NCI-H1930 (cell line): ENCODE data around the gene MICA.
A peak's percentile ranks its signal among the peaks of the same experiment; 100 is the strongest.
"Not testable (repeated sequence)": the region's sequence is repeated elsewhere in the genome, so short reads cannot be mapped to it uniquely, and the experiment has no call there.

Experiments
- DNase-seq, 2 experiments: peaks; one replicate each; lab custom pipeline; 2025; lab: John Stamatoyannopoulos, UW

The MICA gene

DNA sequence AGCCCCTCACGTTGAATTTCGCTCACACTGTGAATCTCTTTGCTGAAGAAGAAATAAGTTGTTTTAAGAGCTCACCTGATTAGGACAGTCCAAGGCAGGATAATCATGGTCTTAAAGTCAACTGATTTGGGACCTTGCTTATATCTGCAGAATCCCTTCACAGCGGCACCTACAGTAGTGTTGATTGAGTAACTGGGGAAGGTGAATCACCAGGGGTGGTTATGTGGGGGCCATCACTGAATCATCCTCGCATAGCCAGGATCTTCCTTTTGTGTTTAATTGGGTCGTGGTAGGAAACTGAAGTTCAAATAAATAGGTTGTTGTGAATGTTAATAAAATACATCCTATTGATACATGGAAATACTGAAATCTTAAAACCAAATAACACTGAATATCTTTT is 20.2 kb upstream of the MICA start:
- no peak for DNase-seq

DNA sequence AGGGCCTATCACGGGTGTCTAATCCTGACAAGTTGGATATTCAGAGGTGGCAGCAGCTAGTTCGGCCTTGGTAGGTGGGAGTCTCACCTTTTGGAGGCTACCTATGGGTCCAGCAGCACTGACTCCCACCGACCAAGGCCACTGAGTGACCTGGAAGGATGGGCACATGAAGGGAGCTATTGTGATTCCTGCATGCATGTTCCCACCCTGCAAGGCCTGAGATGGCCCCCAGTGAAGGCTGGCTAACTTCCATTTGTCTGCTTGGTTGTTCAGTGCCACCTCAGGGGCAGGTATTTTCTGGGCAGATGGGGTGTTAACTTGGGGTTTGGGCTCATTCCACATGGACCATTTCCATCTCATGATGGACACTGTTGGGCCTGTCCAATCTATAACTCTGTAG is 18.4 kb upstream of the MICA start:
- DNase-seq: no peak

DNA sequence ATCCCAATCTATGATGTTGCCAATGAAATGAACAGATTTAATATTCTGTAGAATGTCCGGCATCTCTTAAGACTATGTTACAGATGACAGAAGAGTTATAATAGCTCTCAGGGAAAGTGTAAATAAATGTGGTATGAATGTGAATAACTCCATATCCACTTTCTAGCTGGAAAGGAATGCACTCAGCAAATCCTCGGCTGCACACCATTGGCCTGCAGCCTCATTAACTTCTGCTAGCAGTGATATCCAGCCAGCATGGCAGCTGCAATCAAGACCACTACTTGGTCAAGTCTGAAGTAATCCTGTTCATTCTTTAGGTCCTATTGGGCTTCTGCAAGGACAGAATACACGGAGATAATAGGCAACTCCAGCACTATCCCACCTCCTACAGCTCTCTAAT is 17.3 kb upstream of the MICA start:
- no peak for DNase-seq

DNA sequence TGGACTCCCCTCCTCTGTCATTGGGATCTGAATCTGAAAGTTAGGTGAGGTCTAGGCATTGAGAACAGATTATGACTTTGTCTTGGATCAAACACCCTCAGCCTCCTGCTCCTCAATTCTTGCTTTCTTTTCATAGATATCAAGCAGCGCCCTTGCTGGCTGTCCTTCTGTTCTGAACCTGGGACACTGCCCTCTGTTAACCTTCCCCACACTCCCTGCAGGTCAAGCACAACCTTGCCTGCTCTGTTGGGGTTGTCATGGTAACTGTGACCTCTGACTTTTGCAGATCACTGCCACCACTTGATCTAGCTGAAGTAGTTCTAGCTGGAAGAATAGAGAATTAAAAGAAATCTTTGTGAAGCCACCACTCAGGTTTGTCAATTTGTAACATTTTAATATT is 16.4 kb upstream of the MICA start:
- no peak for DNase-seq

DNA sequence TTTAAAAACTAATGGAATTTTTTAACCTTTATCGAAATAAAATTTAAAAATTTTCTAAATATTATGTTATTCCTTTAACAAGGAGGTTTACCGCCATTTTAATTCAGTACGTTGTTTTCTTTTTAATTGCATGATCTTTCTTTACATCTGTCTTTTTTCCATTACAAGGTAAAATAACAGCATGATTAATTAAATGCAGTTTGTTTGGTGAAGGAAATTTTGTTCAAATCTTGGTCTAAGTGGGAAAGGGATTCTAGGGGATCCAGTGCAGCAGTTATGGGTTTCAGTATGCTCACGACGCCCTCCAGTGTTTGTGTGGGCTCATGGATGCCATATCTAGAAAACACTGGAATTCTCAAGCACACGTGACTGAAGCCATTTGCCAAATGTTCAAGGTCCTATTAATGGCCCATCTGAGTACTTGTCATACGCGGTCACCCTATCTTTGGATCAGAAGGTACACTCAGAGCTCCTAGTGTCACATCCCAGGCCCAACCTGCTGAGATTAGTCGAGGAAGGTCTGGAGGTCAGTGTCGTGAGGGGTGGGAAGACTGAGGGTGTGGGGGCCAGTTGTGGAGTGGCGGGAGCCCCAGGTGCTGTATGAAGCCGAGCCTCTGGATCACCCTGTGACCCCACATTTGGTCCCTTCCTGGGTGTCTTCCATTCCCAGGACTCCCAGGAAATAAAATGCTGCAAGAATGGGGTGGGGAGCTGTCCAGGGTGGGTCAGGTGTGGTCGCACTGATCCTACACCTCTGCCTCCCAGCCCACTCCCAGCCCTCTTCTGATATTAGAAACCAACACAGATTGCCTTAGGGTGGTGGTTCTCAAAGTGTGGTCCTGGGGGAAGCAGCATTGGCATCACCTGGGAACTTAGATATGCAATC is 14.2 kb upstream of the MICA start:
- not testable (repeated sequence) for DNase-seq

DNA sequence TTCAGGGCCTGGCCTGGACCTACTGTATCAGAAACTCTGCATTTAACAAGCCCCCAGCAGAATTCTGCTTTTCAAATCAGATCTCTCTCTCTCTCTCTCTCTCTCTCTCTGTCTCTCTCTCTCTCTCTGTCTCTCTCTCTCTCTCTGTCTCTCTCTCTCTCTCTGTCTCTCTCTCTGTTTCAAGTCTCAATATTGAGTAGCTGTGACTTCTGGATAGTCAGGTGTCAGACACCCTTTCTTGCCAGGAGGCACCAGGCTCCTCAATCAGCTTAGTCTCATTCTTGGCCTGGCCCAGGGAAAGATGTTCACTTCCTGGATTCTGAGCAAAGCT is 13.6 kb upstream of the MICA start:
- DNase-seq: not testable (repeated sequence)

DNA sequence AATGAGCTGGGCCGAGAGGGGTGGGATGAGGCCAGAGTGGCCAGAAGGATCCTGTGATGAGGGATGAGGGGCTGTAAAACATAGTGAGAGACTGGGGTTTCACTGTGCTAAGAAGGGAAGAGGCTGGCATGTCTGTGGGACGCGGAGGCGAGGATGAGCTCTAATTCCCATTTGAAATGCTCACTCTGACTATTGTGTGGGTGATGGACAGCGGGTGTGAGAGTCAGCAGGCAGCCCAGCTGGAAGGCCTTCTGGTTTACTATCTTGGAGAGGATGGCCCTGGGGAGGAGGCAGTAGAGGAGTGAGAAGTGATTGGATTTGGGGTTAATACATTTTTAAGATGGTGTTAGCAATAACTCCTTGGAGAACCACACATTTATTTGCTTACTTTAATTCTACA is 9.5 kb upstream of the MICA start:
- DNase-seq: no peak

DNA sequence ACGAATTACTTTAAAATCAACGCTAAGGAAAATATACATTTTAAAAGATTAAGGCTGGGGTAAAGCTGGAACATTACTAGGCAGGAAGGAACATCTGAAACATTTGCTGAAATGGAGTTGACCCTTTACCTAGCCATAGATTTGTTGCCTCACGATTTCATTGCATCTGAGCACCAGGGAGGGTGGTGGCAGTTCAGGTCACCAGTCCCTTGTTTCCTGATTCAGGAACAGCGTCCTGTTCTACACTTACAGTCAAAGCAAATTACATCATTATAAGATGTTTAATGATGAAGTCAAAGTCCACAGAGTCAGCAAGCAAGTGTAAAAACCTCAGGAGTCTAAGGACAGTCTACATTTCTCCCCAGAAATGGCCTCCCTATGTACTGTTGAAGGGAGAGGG is 9.0 kb upstream of the MICA start:
- no peak for DNase-seq

DNA sequence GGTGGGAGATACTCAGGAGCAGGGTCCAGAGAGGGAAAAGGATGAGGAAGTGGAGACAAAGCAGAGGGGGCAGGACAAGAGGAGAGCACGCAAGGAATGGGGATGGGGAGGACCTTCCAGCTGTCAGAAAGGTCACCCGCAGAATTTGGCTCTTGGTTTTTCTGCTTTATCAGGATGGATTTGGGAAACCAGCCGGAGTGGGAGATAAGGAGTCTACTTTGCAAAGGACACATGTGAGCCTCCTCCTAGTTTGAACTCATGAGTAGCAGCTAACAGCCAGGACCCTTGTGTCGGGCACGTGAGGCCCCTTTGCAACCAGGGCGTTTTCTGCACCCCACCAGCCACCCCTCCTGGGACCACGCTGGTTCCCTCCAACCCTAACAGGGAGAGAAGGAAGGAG is 7.6 kb upstream of the MICA start:
- no peak for DNase-seq

DNA sequence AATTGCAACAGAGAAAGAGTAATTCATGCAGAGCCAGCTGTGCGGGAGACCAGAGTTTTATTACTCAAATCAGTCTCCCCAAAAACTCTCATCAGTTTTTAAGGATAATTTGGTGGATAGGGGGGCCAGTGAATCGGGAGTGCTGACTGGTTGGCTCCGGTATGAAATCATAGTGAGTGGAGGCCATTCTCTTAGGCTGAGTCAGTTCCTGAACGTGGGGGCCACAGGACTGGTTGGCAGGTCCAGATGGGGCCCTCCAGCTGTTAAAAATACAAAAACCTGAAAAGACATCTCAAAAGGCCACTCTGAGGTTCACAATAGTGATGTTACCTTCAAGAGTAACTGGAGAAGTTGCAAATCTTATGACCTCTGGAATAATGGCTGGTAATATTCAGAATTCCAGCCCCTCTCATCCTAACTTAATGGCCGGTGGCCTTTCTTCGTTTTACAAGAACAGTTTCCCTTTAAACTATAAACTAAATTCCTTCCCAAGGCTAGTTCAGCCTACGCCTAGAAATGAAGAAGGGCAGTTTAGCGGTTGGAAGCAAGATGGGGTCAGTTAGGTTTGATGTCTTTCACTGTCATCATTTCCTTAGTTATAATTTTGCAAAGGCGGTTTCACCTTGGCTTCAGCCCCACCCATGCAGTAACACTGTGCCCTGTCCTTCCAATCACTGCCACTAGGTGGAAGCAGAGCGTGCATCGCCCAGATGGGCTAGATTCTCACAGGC is 6.8 kb upstream of the MICA start:
- DNase-seq: peak; percentile 55 to 80

DNA sequence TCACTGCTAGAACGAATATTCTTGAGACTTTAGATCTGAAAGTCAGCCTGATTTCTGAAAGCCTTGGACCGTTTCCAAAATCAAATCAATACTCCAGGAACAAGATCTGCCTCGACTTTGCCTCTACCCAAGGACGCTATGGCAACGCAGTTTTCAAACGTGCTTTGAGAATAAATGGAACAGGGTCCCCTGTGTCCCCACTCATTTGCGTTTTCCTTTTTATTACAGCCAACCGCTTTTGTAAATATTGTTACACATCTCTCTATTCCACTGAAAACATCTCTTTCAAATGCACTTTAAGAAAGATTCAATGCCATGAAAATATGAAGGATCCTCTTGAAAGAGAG is 6.3 kb upstream of the MICA start:
- not testable (repeated sequence) for DNase-seq

DNA sequence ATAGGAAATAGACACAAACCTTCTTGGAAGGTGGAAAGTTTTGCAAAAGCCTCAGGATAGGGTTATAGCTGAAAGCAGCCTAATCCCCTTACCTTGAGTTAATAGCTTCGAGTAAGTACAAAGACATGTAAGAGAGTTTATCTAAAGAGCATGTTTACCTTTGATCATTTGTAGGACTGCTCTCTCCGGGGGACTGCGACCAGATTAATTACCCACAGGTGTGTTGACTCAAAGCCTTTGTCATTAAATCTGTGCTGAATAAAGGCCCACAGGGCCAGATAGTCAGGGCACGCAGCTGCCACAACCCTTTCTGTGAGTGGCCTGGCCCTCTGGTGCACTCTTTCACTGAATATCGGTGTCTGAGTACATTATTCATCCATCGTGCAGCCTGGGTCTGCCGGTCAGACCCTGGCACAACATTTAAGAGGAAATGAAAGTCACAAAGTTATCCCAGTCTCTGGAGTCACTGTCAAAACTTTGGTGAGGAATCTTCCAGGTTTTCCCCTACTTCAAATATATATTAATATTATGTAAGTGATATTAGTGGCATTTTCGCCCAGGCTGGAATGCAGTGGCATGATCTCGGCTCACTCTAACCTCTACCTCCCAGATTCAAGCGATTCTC is 5.4 kb upstream of the MICA start:
- DNase-seq: peak; percentile 31 to 70

DNA sequence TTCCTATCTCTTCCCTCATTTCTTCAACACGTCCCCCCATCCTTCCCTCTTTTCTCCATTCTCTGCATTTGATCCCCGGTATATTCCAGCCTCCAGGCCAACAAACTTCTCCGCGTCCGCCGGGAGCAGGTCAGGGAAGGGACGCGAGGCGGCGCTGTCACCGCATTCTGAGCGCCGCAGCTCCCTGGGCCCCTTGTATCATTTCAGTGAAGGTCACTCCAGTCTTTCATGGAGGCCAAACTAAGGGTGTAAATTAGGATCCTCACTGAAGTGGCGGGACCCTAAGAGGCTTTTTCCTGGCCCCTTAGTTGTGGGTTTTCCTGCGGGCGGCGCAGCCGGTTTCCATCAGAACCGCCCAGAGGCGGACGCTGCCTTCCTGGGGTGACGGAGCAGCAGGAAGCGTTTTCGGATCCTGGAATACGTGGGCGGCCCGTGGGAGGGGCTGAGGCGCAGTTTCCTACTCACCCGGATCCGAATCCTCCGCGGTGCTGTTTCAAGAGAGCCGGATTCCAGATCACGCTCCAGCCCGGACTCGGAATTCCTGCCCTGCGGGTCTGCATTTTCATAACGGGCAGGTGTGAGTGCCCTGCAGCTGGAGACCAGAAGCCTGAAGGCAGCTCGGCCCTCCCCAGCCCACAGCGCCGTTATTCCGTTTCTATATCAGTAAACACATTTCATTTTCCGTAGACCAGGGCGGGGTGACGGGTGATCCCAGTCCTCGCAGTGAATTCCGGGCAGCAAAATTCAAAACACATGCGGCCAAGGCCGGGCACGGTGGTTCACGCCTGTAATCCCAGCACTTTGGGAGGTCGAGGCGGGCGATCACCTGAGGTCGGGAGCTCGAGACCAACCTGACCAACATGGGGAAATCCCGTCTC is 3.6 kb upstream of the MICA start:
- DNase-seq: peak in 1 of 2 experiments; percentile 31

DNA sequence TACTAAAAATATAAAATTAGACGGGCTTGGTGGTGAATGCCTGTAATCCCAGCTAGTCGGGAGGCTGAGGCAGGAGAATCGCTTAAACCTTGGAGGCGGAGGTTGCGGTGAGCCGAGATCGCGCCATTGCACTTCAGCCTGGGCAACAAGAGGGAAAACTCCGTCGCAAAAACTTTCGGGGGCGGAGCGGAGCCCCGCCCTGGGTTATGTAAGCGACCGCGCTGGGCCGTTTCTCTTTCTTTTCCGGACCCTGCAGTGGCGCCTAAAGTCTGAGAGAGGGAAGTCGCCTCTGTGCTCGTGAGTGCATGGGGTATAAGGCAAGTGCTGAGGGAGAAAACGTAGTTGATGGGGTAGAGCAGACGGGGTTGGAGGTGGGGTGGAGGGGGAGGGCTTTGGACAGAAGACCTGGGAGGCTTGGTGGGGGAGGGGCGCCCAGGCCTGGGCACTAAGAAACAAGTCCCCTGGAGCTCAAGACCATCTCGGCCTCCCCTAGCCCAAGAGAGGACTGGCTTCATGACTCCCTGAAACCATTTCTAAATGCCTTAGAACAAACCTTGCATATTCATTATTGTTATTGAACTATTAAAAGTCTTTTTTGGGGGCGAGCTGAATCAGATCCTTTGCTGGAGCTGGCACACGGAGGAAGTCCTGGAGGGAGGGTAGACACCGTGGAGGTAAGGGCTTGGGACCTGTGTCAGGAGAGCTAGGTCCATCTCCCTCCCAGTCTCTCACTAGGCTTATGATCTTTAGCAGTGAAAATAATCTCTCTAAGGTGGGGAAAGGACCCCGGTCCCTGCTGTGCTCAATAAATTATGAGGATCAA is 2.7 kb upstream of the MICA start:
- DNase-seq: no peak

DNA sequence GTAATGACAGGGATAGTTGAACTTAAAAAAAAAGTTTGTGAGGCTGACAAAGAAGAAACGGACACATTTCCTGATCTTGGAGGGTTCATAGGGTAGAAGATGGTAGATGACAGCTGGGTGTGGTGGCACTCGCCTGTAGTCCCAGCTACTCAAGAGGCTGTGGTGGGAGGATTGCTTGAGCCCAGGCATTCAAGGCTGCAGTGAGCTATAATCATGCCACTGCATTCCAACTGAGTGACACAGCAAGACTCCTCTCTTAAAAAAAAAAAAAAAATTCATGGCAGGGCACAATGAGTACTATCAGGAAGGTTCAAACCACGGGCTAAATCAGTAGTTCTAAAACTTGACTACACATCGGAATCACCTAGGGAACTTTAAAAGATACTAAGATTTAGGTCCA is 2.0 kb upstream of the MICA start:
- DNase-seq: no peak

DNA sequence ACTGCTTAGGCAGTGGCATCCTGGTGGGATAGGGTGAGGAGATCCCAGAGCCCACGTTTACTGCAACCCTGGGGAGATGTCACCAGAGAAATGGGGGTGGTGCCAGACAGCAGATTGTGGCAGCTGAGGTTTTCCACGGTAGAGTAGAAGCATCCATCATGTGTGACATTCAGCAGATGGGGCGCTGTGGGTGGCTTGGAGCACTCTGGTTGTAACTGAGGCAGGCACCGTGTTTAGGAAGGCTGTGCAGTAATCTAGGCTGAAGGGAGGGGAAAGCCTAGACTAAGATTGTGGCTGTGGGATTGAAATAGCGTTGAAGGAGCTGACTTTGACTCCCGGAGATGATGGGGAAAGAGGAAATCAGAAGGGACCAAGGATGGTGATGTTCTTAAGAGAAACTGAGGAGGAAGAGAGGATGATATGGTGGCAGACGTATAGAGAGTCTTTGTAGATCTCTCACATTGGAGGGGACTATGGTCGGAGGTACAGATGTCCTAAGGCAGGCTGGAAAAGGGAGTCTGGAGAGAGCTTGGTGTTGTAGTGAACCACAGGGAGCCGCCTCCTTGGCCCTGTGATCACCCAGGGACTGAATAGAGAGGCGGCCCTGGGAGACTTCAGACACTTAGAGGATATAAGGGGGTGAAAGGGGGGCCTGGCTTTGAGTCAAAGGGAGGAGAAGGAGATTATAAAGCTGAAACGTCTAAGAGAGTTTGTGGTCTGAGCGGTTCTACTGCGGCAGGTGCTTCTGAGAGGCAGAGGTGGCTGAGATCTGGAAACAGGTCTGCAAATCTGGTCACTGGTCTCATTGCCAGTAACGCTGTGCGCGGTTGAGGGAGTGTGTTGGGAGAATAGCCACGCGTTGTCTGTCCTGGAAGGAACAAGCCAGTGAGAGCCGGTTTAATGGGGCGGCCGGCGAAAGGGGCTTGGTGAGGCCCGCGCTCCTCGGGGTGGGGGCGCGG is 792 bp upstream of the MICA start:
- DNase-seq: no peak

DNA sequence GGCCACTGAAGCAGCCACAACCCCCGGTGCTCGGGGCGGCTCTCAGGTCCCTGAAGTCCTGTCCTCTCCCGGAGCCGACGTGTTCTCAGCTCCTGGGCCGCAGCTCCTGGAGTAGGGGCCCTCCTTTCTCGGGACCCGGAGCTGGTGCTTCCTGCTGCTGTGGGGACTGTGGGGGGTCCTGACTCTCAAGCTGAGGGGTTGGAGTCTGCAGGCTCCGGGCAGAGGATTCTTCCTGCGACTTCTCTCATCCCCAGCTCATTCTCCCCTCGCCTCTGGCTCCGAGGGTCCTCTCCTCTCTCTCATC is 618 bp downstream of the MICA start:
- DNase-seq: not testable (repeated sequence)

DNA sequence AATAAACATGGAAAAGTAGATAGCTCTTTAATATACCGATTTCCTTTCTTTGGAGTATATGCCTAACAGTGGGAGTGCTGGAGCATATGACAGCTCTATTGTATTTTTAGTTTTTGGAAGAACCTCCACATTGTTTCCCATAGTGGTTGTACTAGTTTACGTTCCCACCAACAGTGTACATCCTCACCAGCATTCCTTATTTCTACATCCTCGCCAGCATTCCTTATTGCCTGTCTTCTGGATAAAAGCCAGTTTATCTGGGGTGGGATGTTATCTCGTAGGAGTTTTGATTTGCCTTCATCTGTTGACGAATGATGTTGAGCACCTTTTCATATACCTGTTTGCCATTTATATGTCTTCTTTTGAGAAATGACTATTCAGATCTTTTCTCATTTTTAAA is 2.6 kb downstream of the MICA start:
- DNase-seq: no peak

DNA sequence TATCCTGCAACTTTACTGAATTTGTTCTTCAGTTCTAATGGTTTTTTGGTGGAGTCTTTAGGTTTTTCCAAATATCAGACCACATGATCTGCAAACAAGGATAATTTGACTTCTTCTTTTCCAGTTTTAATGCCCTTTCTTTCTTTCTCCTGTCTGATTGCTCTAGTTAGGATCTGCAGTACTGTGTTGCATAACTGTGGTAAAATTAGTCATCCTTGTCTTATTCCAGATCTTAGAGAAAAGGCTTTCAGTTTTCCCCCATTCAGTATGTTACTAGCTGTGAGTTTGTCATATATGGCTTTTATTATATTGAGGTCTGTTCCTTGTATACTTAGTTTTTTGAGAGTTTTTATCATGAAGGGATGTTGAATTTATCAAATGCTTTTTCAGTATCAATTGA is 4.3 kb downstream of the MICA start:
- no peak for DNase-seq

DNA sequence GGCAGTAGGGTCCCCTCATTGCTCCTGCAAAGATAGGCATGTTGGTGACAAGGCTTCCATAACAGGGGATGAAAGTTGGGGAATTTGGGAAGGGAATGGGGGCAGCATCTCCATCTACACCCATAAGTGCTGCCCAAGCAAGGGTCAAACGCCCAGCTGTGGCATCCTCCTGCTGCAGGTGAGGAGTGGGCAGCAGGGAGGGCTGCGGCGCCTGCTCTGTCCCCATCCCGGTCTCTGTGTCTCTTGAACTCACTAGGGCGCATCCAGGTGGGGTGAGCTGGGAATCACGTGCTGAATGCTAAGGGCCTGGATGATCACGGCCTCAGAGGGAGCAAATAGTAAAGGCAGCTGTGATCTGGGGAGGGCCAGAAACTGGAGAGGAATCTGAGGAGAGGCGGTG is 9.1 kb downstream of the MICA start:
- no peak for DNase-seq
